ENCODE results near the gene MUC3A. TPM values are rescaled to one million over a fixed set of nuclear protein-coding genes. Genes with fewer than 3 reads are reported as not detected.
A peak's percentile ranks its signal among the peaks of the same experiment; 100 is the strongest.

MUC3A gene
- total RNA-seq, 3 donors from 2014 or later (not counting 1 experiment from before 2014, with no cell fraction given), result 0.24 TPM; not detected in 2

GRCh38 chr7:100965723-100966541, 16.6 kb downstream of the MUC3A start:
- Histone ChIP-seq H3K4me3 (ENCODE audit: low read length) (peak overlapping the region; percentile 13), H3K27ac (ENCODE audit: low read length) (no peak overlapping the region), H3K4me1 (ENCODE audit: control insufficient read depth, insufficient read depth, low read length) (peaks cover 17% of the 10 kb centered on the region), H3K27me3 (ENCODE audit: control insufficient read depth, insufficient read depth, low read length) (peaks cover 27% of the 10 kb centered on the region), H3K9me3 (ENCODE audit: control insufficient read depth, insufficient read depth, low read length) (no peaks in the 10 kb centered on the region), H3K36me3 (ENCODE audit: control insufficient read depth, insufficient read depth, low read length) (no peaks in the 10 kb centered on the region)
- no peaks in the 10 kb centered on the region for H3K9me3 Mint-ChIP-seq
- H3K4me3 Mint-ChIP-seq, result peak overlapping the region; percentile 88
- no peak overlapping the region for H3K27ac Mint-ChIP-seq
- 4% methylated on average over 58 of the region's 58 CpGs for WGBS (ENCODE audit: insufficient coverage)
- peak; percentile 75 to 77 for DNase-seq
- H3K27me3 Mint-ChIP-seq (ENCODE audit: low read depth in 2 of 2), result peaks cover 40 to 50% of the 10 kb centered on the region in 2 donors
- no peaks in the 10 kb centered on the region for H3K36me3 Mint-ChIP-seq
- intact Hi-C loops (cut with micrococcal nuclease), result loop anchor here (1.0 kb wide), 1 partner anchor 93 kb away; no protein-coding TSS in a partner anchor
- peak; percentile 70 for TF ChIP-seq CTCF (IDR thresholded peaks at IDR 0.05)
- peak; percentile 80 to 86 (median 86) for ATAC-seq
- peaks cover 8 to 27% of the 10 kb centered on the region in 2 donors for H3K4me1 Mint-ChIP-seq

- H3K4me3 ChIP-seq (ENCODE audit: low read length), result no peak overlapping the region
- no peak overlapping the region for H3K27ac ChIP-seq (ENCODE audit: low read length)
- Mint-ChIP-seq H3K27ac (no peak overlapping the region), H3K36me3 (no peaks in the 10 kb centered on the region), H3K27me3 (ENCODE audit: low read depth in 2 of 2) (peaks cover 40 to 53% of the 10 kb centered on the region in 2 donors), H3K4me3 (no peak overlapping the region), H3K9me3 (no peaks in the 10 kb centered on the region), H3K4me1 (peaks cover 8 to 27% of the 10 kb centered on the region in 2 donors)
- no peaks in the 10 kb centered on the region for H3K36me3 ChIP-seq (ENCODE audit: control insufficient read depth, insufficient read depth, low read length)
- no peak for ATAC-seq
- no peak for TF ChIP-seq CTCF (IDR thresholded peaks at IDR 0.05)
- intact Hi-C loops (cut with micrococcal nuclease), result loop anchor here (1.0 kb wide), 1 partner anchor 93 kb away; no protein-coding TSS in a partner anchor
- WGBS (ENCODE audit: insufficient coverage), result 13% methylated on average over 40 of the region's 40 CpGs
- H3K4me1 ChIP-seq (ENCODE audit: control insufficient read depth, insufficient read depth, low read length), result peaks cover 17% of the 10 kb centered on the region
- H3K9me3 ChIP-seq (ENCODE audit: control insufficient read depth, insufficient read depth, low read length), result no peaks in the 10 kb centered on the region
- DNase-seq, result no peak
- H3K27me3 ChIP-seq (ENCODE audit: control insufficient read depth, insufficient read depth, low read length), result peaks cover 27% of the 10 kb centered on the region
These were observed 17.4 kb downstream of the MUC3A start for GRCh38 chr7:100966542-100967291.

- TF ChIP-seq CTCF (IDR thresholded peaks at IDR 0.05), result no peak
- Mint-ChIP-seq H3K27ac (no peak overlapping the region), H3K36me3 (no peaks in the 10 kb centered on the region), H3K4me1 (peaks cover 8 to 27% of the 10 kb centered on the region in 2 donors), H3K9me3 (no peaks in the 10 kb centered on the region), H3K4me3 (peak overlapping the region; percentile 51), H3K27me3 (ENCODE audit: low read depth in 2 of 2) (peaks cover 40 to 57% of the 10 kb centered on the region in 2 donors)
- DNase-seq (no peak), ATAC-seq (no peak)
- Histone ChIP-seq H3K4me3 (ENCODE audit: low read length) (no peak overlapping the region), H3K9me3 (ENCODE audit: control insufficient read depth, insufficient read depth, low read length) (no peaks in the 10 kb centered on the region), H3K36me3 (ENCODE audit: control insufficient read depth, insufficient read depth, low read length) (no peaks in the 10 kb centered on the region), H3K27ac (ENCODE audit: low read length) (no peak overlapping the region), H3K27me3 (ENCODE audit: control insufficient read depth, insufficient read depth, low read length) (peaks cover 27% of the 10 kb centered on the region), H3K4me1 (ENCODE audit: control insufficient read depth, insufficient read depth, low read length) (peaks cover 17% of the 10 kb centered on the region)
- WGBS (ENCODE audit: insufficient coverage), result 56% methylated on average over 13 of the region's 13 CpGs
- intact Hi-C loops (cut with micrococcal nuclease), result no loop called here
These were observed 18.0 kb downstream of the MUC3A start for GRCh38 chr7:100967292-100967863.

Data from natural killer cell (primary cell).